Measurements from ENCODE around the gene KCNK6.
A peak's percentile ranks its signal among the peaks of the same experiment; 100 is the strongest.

The KCNK6 gene

DNA sequence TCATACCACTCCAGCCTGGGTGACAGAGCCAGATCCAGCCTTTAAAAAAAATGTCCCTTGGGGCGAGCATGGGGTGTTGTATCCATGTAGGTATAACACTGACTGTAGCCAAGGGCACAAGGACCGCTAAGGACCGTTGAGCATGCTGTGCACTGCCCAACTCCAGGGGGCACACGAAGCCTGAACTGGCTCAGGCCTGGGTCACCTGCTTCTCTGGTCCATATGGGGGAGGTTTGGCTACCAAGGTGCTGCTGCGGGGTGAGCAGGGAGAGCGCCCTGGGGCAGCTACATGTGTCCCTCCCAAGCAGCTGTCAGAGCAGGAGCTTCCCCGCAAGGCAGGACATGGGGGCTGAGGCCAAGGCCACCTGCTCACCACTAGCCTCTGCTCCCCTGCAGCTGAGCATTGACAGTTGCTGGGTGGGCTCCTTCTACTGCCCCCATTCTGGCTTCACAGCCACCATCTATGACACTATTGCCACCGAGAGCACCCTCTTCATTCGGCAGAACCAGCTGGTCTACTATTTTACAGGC is 32.3 kb downstream of the KCNK6 start:
- Histone ChIP-seq H3K27ac (ENCODE audit: low read length) (no peak overlapping the region), H3K4me3 (ENCODE audit: low read depth in 1 of 2, low read length in 2 of 2) (no peak overlapping the region), H3K4me2 (ENCODE audit: insufficient read depth, low read length) (no peak overlapping the region), H3K9me3 (ENCODE audit: insufficient read depth, low read length, severe bottlenecking) (no peaks in the 10 kb centered on the region), H2AFZ (ENCODE audit: low read depth, low read length) (no peak overlapping the region), H4K20me1 (ENCODE audit: insufficient read depth, low read length) (no peaks in the 10 kb centered on the region), H3K36me3 (ENCODE audit: insufficient read depth, low read length) (no peaks in the 10 kb centered on the region), H3K27me3 (ENCODE audit: insufficient read depth, low read length, poor library complexity) (no peaks in the 10 kb centered on the region), H3K4me1 (ENCODE audit: insufficient read depth, low read length) (no peaks in the 10 kb centered on the region), H3K9ac (ENCODE audit: low read depth, low read length) (no peak overlapping the region), H3K79me2 (ENCODE audit: insufficient read depth, low read length) (no peaks in the 10 kb centered on the region)
- no peak for DNase-seq
- ATAC-seq (ENCODE audit: insufficient read depth, low read depth), result 0 out of 3 replicates have a peak, but pooled peaks have one; percentile 5
- TF ChIP-seq EZH2 (IDR thresholded peaks at IDR 0.05; ENCODE audit: borderline replicate concordance, low read depth, low read length, severe bottlenecking), result no peak
- TF ChIP-seq, protein P1, sequence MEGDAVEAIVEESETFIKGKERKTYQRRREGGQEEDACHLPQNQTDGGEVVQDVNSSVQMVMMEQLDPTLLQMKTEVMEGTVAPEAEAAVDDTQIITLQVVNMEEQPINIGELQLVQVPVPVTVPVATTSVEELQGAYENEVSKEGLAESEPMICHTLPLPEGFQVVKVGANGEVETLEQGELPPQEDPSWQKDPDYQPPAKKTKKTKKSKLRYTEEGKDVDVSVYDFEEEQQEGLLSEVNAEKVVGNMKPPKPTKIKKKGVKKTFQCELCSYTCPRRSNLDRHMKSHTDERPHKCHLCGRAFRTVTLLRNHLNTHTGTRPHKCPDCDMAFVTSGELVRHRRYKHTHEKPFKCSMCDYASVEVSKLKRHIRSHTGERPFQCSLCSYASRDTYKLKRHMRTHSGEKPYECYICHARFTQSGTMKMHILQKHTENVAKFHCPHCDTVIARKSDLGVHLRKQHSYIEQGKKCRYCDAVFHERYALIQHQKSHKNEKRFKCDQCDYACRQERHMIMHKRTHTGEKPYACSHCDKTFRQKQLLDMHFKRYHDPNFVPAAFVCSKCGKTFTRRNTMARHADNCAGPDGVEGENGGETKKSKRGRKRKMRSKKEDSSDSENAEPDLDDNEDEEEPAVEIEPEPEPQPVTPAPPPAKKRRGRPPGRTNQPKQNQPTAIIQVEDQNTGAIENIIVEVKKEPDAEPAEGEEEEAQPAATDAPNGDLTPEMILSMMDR (IDR thresholded peaks at IDR 0.05; ENCODE audit: borderline replicate concordance, extremely low read depth, low read length, poor library complexity, severe bottlenecking), result no peak

DNA sequence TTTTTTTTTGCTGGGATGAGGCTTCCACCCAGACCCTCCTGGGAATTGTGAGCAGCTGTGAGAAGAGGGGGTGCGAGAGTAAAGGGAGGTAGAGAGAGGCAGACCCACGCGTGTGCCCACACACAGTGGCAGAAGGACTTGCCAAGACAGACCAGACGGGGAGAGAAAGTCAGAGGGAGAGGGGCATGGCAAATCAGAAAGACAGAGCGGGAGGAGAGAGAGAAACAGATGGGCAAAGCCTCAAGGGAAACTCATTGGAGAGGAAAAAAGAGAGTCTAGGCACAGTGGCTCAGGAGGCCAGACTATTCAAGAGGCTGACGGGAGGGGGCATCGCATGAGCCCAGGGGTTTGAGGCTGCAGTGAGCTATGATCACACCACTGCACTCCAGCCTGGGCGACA is 33.0 kb downstream of the KCNK6 start:
- Histone ChIP-seq H3K79me2 (ENCODE audit: insufficient read depth, low read length) (no peaks in the 10 kb centered on the region), H3K27me3 (ENCODE audit: insufficient read depth, low read length, poor library complexity) (no peaks in the 10 kb centered on the region), H2AFZ (ENCODE audit: low read depth, low read length) (no peak overlapping the region), H3K9ac (ENCODE audit: low read depth, low read length) (no peak overlapping the region), H4K20me1 (ENCODE audit: insufficient read depth, low read length) (no peaks in the 10 kb centered on the region), H3K4me3 (ENCODE audit: low read depth in 1 of 2, low read length in 2 of 2) (no peak overlapping the region), H3K4me2 (ENCODE audit: insufficient read depth, low read length) (no peak overlapping the region), H3K36me3 (ENCODE audit: insufficient read depth, low read length) (no peaks in the 10 kb centered on the region), H3K27ac (ENCODE audit: low read length) (no peak overlapping the region), H3K9me3 (ENCODE audit: insufficient read depth, low read length, severe bottlenecking) (no peaks in the 10 kb centered on the region), H3K4me1 (ENCODE audit: insufficient read depth, low read length) (no peaks in the 10 kb centered on the region)
- ATAC-seq (ENCODE audit: insufficient read depth, low read depth) (no peak), DNase-seq (no peak)
- TF ChIP-seq, protein P1 (IDR thresholded peaks at IDR 0.05; ENCODE audit: borderline replicate concordance, extremely low read depth, low read length, poor library complexity, severe bottlenecking), result no peak
- TF ChIP-seq EZH2 (IDR thresholded peaks at IDR 0.05; ENCODE audit: borderline replicate concordance, low read depth, low read length, severe bottlenecking), result no peak

DNA sequence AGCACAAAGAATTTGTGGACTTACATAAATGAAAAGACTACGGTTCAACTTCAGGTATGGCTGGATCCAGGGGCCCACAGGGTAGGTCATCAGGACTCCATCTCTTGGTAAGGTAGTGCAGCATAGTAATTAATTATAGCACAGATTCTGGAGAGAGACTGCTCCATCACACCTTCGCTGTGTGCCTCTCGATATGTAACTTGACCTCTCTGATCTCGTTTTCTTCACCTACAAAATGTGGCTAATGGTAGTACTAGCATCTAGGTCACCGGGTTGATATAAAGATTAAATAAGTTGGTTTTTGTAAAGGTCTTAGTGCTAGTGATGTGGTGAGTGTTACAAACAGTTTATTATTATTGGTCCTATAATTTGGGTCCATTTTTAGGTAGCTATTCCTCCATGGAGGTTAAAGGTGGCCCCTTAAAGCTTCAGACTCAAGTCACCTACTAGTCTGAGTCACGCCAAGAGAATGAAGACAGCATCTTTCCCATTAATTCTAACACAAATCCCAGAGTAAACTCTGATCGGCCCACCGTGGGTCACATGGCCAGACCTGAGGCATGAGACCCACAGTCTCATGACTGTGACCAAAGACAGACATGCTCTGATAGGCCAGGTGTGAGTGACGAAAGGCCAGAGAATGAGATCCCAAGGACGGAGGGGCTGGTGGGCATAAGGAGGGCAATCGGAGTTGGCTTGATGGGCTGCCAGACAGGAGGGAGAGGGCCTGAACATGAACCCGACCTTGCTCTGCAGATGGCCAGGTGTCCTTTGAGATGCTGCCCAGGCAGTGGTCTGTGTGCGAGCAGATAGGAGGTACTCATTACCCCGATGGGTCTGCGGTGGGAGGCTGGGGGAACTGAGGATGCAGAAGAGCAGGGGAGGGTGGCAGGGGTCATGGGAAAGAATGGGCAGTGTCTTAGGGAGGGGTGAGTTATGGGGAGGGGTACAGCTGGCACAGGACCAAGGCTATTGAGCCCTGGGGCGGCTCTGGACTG is 36.4 kb downstream of the KCNK6 start:
- no peak for ATAC-seq (ENCODE audit: insufficient read depth, low read depth)
- H3K9ac ChIP-seq (ENCODE audit: low read depth, low read length), result no peak overlapping the region
- no peaks in the 10 kb centered on the region for H3K9me3 ChIP-seq (ENCODE audit: insufficient read depth, low read length, severe bottlenecking)
- no peaks in the 10 kb centered on the region for H3K36me3 ChIP-seq (ENCODE audit: insufficient read depth, low read length)
- H3K79me2 ChIP-seq (ENCODE audit: insufficient read depth, low read length), result no peaks in the 10 kb centered on the region
- no peak overlapping the region for H3K4me2 ChIP-seq (ENCODE audit: insufficient read depth, low read length)
- TF ChIP-seq EZH2 (IDR thresholded peaks at IDR 0.05; ENCODE audit: borderline replicate concordance, low read depth, low read length, severe bottlenecking), result no peak
- TF ChIP-seq, protein P1 (IDR thresholded peaks at IDR 0.05; ENCODE audit: borderline replicate concordance, extremely low read depth, low read length, poor library complexity, severe bottlenecking), result no peak
- no peak for DNase-seq
- no peak overlapping the region for H3K27ac ChIP-seq (ENCODE audit: low read length)
- no peaks in the 10 kb centered on the region for H3K4me1 ChIP-seq (ENCODE audit: insufficient read depth, low read length)
- H2AFZ ChIP-seq (ENCODE audit: low read depth, low read length), result no peak overlapping the region
- no peak overlapping the region for H3K4me3 ChIP-seq (ENCODE audit: low read depth in 1 of 2, low read length in 2 of 2)
- peaks cover 4% of the 10 kb centered on the region for H3K27me3 ChIP-seq (ENCODE audit: insufficient read depth, low read length, poor library complexity)
- H4K20me1 ChIP-seq (ENCODE audit: insufficient read depth, low read length), result no peaks in the 10 kb centered on the region; the same call in 1 of the 2 replicates
